PC-9 (cell line): Measurements from ENCODE around the gene BRWD1. TPM values are rescaled to one million over a fixed set of nuclear protein-coding genes. Genes with fewer than 3 reads are reported as not detected.
A peak's percentile ranks its signal among the peaks of the same experiment; 100 is the strongest.

ENCODE experiments used
- BruUV-seq: library from RNA; stranded (reverse); fragments of 400-500 nt; replicated peaks from 2 replicates; lab custom pipeline; 2021; lab: Mats Ljungman, UMichigan
- CTCF ChIA-PET: fragments of 300-600 bp; sonication (Branson Sonifier 250); formaldehyde crosslinking; loops from one replicate; lab custom pipeline; 2022; ENCODE audit warnings: antibody characterized with exemption; lab: Charles Lee
- POLR2A ChIA-PET: fragments of 300-600 bp; sonication (Branson Sonifier 250); formaldehyde crosslinking; loops from one replicate; lab custom pipeline; 2022; ENCODE audit warnings: antibody characterized with exemption; ENCODE audit not compliant: unreplicated experiment; lab: Charles Lee
- DNase-seq, 2 experiments: peaks; one replicate each; pipeline versions ENCODE4 v3.0.0 to v3.0.0-alpha.2; 2015 to 2022; ENCODE audit warnings: mixed read lengths in 1 of 2
- H2AFZ ChIP-seq: fragments of 200-600 bp; sonication (generic); 2 replicates; pipeline ENCODE4 v1.8.1; 2017; ENCODE audit warnings: antibody characterized with exemption
- H3F3A ChIP-seq: fragments of 200-600 bp; sonication (generic); 2 replicates; pipeline ENCODE4 v1.8.1; 2017; ENCODE audit warnings: antibody characterized with exemption, mild to moderate bottlenecking, low read depth; ENCODE audit not compliant: insufficient read depth
- H3K27ac ChIP-seq: fragments of 200-600 bp; sonication (generic); 2 replicates; pipeline ENCODE4 v1.6.1; 2016; ENCODE audit warnings: mixed run types
- H3K27me3 ChIP-seq: fragments of 200-600 bp; sonication (generic); 2 replicates; pipeline ENCODE4 v1.6.1; 2016; ENCODE audit warnings: low read depth, mixed run types; ENCODE audit not compliant: insufficient read depth
- H3K36me3 ChIP-seq: fragments of 200-600 bp; sonication (generic); 2 replicates; pipeline ENCODE4 v1.6.1; 2016; ENCODE audit warnings: low read depth, mixed run types
- H3K4me1 ChIP-seq: fragments of 200-600 bp; sonication (generic); replicated peaks from 2 replicates; pipeline ENCODE4 v1.6.1; 2016; ENCODE audit warnings: mixed run types; ENCODE audit not compliant: insufficient read depth
- H3K4me2 ChIP-seq: fragments of 200-600 bp; sonication (generic); 2 replicates; pipeline ENCODE4 v1.6.1; 2017; ENCODE audit warnings: mixed run types
- H3K4me3 ChIP-seq: fragments of 200-600 bp; sonication (generic); 2 replicates; pipeline ENCODE4 v1.6.1; 2016; ENCODE audit warnings: mixed run types
- H3K79me2 ChIP-seq: fragments of 200-600 bp; sonication (generic); 2 replicates; pipeline ENCODE4 v1.6.1; 2017; ENCODE audit warnings: low read depth, mixed run types
- H3K9me2 ChIP-seq: fragments of 200-600 bp; sonication (generic); 2 replicates; pipeline ENCODE4 v1.8.1; 2017; ENCODE audit warnings: mild to moderate bottlenecking; ENCODE audit not compliant: insufficient read depth
- H3K9me3 ChIP-seq: fragments of 200-600 bp; sonication (generic); 2 replicates; pipeline ENCODE4 v1.8.1; 2016; ENCODE audit warnings: low read depth; ENCODE audit not compliant: insufficient read depth
- H4K20me1 ChIP-seq: fragments of 200-600 bp; sonication (generic); 2 replicates; pipeline ENCODE4 v1.8.1; 2017; ENCODE audit not compliant: insufficient read depth
- EZH2 ChIP-seq: fragments of 200-600 bp; sonication (generic); IDR thresholded peaks from 2 replicates; pipeline ENCODE4 v1.8.0; 2017; ENCODE audit warnings: antibody characterized with exemption, low read depth
- intact Hi-C: fragments of 100-400 bp; cut with micrococcal nuclease; formaldehyde crosslinking; loops from one replicate; pipeline ENCODE4 v1.10.0; 2022; ENCODE audit not compliant: unreplicated experiment
- total RNA-seq: library from RNA; stranded (reverse); gene quantifications from 2 replicates; pipeline ENCODE4 v1.2.3, GENCODE V29; 2021
- TF ChIP-seq, protein P1 (sequence below): fragments of 200-600 bp; sonication (generic); conservative IDR thresholded peaks from 2 replicates; pipeline ENCODE4 v1.6.1; 2017; ENCODE audit warnings: mixed run types, antibody characterized with exemption, mild to moderate bottlenecking, moderate library complexity

BRWD1 gene
- total RNA-seq, 1 experiment from 2014 or later: 42.9 TPM

DNA sequence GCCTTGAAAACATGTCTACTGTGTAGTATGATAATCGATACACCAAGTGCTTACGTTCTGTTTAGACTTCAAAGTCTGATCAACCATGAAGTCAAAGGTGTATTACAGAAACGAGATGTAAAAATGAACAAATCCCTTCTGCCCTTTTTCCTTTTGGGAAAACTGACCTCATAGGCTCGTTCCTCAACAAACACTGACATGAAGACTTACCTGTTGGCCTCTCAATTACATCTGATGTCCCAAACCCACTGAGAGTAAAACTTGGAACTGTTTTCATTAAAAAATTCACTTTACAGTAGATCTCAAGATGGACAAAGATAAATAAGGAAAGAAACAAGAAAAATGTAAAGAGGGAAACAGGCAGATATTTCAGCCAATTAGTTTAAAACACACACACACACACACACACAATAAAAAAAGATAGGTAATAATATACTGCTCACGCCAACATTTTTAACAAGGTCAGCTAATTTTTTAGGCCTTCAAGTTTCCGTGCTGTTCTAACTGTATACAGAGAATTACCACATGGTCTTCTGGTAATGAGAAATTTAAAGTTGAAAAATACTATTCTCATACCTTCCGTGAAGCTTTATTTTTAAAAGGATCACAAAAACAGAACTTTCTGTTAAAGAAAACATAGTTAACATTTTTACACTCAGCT lies 33.4 kb upstream of the BRWD1 start:
- intact Hi-C loops: no loop called here
- H3K79me2 ChIP-seq: peaks cover 48% of the 10 kb centered on the region

DNA sequence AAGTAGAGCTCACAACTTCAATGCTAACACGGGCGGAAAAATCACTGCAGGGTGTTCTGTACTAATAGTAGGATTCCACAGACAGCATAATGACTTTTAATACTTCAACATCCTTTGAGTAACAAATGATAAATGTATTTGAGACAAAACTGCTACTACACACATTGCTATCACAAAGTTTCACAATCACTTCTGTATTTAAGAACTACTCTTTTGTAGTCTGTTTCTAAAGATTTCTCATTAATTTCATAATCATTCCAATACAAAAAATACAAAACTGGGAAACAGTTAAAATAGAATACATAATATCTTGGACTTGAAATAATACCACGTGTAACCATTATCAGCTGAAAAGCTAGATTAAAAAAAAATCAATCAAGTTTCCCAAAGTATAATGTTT lies 32.8 kb upstream of the BRWD1 start:
- no peaks in the 10 kb centered on the region for H3K9me3 ChIP-seq
- H3F3A ChIP-seq: peaks cover 44% of the 10 kb centered on the region
- intact Hi-C loops: no loop called here
- no peak for DNase-seq
- no peak overlapping the region for H3K27ac ChIP-seq
- peak overlapping the region; percentile 84 for H3K4me2 ChIP-seq
- H3K4me1 ChIP-seq: peaks cover 29% of the 10 kb centered on the region
- H3K4me3 ChIP-seq: peak overlapping the region; percentile 92; the same call in 1 of the 2 replicates
- ChIA-PET CTCF (no interaction called here), POLR2A (no interaction called here)
- H2AFZ ChIP-seq: no peak overlapping the region
- H4K20me1 ChIP-seq: peaks cover 21% of the 10 kb centered on the region
- no peaks in the 10 kb centered on the region for H3K9me2 ChIP-seq
- no peaks in the 10 kb centered on the region for H3K27me3 ChIP-seq
- TF ChIP-seq EZH2: no peak
- TF ChIP-seq, protein P1, sequence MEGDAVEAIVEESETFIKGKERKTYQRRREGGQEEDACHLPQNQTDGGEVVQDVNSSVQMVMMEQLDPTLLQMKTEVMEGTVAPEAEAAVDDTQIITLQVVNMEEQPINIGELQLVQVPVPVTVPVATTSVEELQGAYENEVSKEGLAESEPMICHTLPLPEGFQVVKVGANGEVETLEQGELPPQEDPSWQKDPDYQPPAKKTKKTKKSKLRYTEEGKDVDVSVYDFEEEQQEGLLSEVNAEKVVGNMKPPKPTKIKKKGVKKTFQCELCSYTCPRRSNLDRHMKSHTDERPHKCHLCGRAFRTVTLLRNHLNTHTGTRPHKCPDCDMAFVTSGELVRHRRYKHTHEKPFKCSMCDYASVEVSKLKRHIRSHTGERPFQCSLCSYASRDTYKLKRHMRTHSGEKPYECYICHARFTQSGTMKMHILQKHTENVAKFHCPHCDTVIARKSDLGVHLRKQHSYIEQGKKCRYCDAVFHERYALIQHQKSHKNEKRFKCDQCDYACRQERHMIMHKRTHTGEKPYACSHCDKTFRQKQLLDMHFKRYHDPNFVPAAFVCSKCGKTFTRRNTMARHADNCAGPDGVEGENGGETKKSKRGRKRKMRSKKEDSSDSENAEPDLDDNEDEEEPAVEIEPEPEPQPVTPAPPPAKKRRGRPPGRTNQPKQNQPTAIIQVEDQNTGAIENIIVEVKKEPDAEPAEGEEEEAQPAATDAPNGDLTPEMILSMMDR: no peak
- BruUV-seq: no TSS peak
- peaks cover 38% of the 10 kb centered on the region for H3K36me3 ChIP-seq
- H3K79me2 ChIP-seq: peaks cover 45% of the 10 kb centered on the region

More for the DNA sequence above, 33.4 kb upstream of the BRWD1 start:
- H3K4me3 ChIP-seq: peak overlapping the region; percentile 92
- no peak for DNase-seq
- H3K27me3 ChIP-seq: no peaks in the 10 kb centered on the region
- H3K9me2 ChIP-seq: no peaks in the 10 kb centered on the region
- H2AFZ ChIP-seq: no peak overlapping the region
- H3K36me3 ChIP-seq: peaks cover 33% of the 10 kb centered on the region
- BruUV-seq: no TSS peak
- ChIA-PET CTCF (interaction anchor here (1.1 kb wide), 1 partner anchor 41 kb away, joined by 3 read pairs; no protein-coding TSS in a partner anchor), POLR2A (no interaction called here)
- peak overlapping the region; percentile 84 for H3K4me2 ChIP-seq
- H3K9me3 ChIP-seq: no peaks in the 10 kb centered on the region
- TF ChIP-seq, protein P1: no peak
- no peak for TF ChIP-seq EZH2
- peaks cover 32% of the 10 kb centered on the region for H3K4me1 ChIP-seq
- no peak overlapping the region for H3K27ac ChIP-seq
- peaks cover 40% of the 10 kb centered on the region for H3F3A ChIP-seq
- H4K20me1 ChIP-seq: peaks cover 21% of the 10 kb centered on the region

DNA sequence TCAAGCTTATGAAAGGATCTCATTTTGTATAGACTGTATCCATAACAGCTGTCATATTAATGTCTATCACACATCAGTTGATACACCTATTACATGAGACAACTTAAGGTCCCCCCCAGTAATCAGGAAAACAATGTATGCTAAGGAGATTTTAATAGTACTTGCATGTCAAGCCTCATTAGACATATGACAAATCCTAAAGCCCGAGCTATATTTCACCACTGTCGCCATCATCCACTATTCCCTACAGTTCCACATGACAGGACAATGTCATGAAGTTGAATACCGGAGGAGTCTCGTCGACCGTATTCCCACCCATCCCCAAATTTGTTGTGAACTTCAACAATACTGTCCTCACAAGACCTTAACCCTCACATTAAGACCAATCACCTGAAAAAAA lies 32.0 kb upstream of the BRWD1 start:
- Histone ChIP-seq H3F3A (peaks cover 41% of the 10 kb centered on the region), H3K4me1 (peaks cover 22% of the 10 kb centered on the region), H3K4me3 (no peak overlapping the region), H3K9me2 (no peaks in the 10 kb centered on the region), H3K4me2 (peak overlapping the region; percentile 84; the same call in 1 of the 2 replicates), H4K20me1 (peaks cover 21% of the 10 kb centered on the region), H3K9me3 (no peaks in the 10 kb centered on the region), H3K27ac (no peak overlapping the region), H3K79me2 (peaks cover 38% of the 10 kb centered on the region), H2AFZ (no peak overlapping the region), H3K36me3 (peaks cover 38% of the 10 kb centered on the region), H3K27me3 (no peaks in the 10 kb centered on the region)
- DNase-seq: no peak
- POLR2A ChIA-PET: interaction anchor here (0.6 to 0.7 kb wide), 2 partner anchors 33 to 1974 kb away, joined by 3 read pairs; no protein-coding TSS in a partner anchor
- CTCF ChIA-PET: no interaction called here
- no peak for TF ChIP-seq EZH2
- TF ChIP-seq, protein P1: no peak
- intact Hi-C loops: no loop called here
- no TSS peak for BruUV-seq
